T-helper 1 cell treated with Interleukin-12 subunit alpha and Interleukin-12 subunit beta and Interleukin-4 antibody, amounts not matched to agents 30 ng/mL and 1 ng/mL, for 36 hours (primary cell): ENCODE results near the gene CYTH1. TPM values are rescaled to one million over a fixed set of nuclear protein-coding genes. Genes with fewer than 3 reads are reported as not detected.
"Not testable (repeated sequence)": the region's sequence is repeated elsewhere in the genome, so short reads cannot be mapped to it uniquely, and the experiment has no call there.

Experiments used
- intact Hi-C: fragments of 100-400 bp; cut with micrococcal nuclease; formaldehyde crosslinking; loops from one replicate; pipeline ENCODE4 v1.15.1; 2024
- total RNA-seq: library from RNA; stranded (reverse); gene quantifications from 2 replicates; pipeline ENCODE4 v1.2.3, GENCODE V29; 2022

The CYTH1 gene
- total RNA-seq, 1 donor from 2014 or later: 310 TPM

GRCh38 chr17:78675316-78675616 is 106.8 kb downstream of the CYTH1 start:
- intact Hi-C loops: no loop called here

DNA sequence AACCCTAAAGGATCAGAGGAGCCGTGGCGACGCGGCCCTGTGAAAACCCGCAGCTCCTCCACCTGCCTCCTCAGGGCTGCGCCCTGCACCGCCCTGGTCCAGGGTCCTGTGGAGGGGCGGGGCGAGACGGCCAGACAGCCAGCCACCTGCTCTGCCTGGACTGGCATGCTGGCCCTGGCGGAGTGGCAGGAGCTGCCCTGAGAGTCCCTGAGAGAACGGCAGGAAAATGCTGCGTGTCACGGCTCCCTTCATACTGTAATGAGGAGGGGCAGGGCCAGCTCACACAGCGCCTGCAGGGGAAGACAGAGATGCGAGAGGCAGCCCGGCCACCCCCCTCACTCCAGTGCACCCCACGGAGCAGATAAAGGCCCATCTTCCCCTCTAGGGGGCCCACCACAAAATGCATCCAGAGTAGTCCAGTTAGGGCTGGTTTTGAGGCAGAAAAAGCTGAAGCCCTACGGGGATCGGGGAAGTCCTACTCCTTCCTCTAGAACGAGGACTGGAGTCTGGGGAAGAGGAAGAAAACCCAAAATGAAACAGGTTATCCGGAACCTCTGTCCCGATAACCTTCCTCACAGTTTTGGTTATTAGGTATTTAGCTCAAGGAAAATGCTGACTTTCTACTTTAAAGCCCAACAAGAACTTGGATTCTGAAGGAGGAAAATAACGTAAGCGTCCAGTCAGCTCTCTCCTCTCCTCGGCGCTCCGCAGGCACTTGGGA is 107.3 kb downstream of the CYTH1 start:
- intact Hi-C loops: no loop called here

- intact Hi-C loops: no loop called here
Measured at GRCh38 chr17:78674156-78674555, 107.9 kb downstream of the CYTH1 start.

- intact Hi-C loops: no loop called here
Measured at GRCh38 chr17:78673395-78673794, 108.7 kb downstream of the CYTH1 start.

- intact Hi-C loops: no loop called here
Measured at GRCh38 chr17:78672871-78673371, 109.2 kb downstream of the CYTH1 start.

DNA sequence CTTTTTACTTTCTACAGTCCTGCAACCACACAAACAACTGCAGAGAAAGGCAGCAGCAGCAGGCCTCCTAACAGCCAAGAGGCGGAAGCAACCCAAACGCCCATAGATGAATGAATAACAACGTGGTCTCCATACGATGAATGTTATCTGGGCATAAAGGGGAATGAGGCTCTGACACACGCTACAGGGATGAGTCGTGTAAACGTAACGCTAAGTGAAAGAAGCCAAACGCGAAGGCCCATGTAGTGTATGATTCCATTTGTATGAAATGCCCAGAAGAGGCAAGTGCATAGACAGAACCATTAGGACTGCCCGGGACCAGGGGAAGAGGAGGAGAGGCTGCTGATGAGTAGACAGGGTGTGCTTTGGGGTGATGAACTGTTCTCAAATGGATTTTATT is 110.1 kb downstream of the CYTH1 start:
- intact Hi-C loops: no loop called here

- intact Hi-C loops: not testable (repeated sequence)
Measured at GRCh38 chr17:78671726-78672001, 110.4 kb downstream of the CYTH1 start.

DNA sequence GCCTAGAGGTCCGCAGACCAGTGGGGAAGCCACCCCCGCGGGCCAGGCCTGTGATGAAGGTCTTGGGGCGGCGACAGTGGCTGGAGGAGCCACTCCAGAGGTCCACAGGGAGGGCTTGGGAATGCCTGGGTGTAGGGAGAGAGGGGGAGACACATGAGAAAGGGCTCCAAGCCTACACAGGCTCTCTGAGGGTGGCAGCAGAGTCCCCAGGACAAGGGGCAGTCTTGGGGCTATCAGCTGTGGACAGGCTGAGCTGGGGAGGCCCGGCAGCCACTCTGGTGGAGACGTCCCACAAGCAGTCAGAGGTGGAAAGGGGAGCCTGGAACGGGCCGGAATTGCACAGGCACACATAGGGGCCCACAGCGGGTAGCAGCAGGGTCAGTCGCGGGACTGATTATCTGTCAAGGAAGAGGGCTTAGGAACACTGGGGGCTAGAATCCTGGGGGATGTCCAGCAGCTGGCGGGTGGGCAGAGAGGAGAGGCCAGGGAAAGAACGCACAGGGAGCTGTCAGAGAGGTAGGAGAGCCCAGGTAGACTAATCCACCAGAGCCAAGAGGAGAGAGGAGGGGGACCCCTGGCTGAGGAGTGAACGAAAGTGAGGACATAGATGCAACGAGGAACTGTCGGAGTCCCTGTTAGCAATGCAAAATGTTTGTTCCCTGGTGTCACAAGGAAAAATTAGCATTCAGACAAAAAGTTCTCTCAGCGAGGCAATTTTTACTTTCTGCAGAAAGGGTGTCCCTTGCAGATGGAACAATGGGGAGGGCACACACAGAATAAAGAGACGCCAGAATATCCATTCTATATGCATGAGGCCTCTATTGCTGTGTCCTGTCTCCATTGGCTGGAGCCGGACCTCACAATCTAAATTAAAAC is 111.0 kb downstream of the CYTH1 start:
- intact Hi-C loops: no loop called here

DNA sequence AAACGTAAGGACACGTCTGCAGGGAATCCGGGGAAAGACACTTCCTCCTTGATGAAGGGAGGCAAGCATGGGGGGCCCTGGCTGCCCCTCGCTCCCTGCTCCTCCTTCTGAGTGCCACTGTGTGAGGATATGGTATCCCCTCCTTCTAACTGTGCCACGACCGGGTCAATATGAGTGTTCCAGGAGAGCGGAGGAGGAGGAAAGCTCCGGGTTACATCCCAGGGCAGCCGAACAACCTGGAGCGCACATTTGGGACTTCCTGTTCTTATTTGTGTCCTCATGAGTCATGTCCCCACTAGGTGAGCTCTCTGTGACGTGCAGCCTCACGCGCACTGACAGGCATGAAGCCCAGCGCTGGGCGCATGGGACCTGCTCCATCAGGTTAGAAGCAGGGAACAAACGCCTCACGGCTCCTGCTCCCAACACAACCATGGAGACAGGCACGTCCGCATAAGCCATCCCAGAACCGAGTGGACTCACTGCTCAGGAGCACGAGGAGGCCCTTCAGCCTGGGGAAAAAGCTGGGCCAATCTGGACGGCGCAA is 112.0 kb downstream of the CYTH1 start:
- intact Hi-C loops: no loop called here

DNA sequence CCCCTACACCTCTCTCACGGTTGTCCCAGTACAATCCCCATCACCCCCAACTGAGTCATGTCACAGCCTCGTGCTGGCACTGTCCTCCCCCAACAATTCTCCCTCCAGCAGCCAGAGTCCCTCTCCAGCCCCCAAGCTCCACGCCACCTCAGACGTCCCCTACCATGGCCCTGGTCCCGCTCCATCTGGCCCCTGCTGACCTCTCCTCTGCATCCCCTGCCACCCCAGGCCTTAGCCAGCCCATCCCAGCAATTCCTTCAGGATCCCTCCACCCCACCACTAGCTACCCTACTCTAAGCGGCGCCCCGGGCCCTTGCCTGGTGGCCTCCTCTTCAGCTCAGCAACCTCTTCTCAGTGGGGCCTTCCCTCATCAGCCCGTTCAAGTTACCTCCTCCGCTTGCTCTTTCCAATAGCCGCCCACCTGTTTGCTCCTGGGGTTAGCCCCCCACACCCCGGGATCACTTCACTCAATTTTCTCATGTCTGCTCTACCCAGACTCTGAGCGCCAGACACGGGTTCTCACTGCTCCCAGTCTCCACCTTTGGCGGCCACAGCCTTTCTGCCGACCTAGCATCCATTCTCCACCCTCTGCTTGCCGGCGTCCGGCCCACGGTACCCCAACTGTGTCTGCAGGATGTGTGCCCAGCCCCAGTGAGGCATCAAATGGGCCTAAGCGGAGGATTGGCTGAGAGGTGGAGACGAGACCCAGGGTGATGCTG is 112.7 kb downstream of the CYTH1 start:
- intact Hi-C loops: no loop called here

DNA sequence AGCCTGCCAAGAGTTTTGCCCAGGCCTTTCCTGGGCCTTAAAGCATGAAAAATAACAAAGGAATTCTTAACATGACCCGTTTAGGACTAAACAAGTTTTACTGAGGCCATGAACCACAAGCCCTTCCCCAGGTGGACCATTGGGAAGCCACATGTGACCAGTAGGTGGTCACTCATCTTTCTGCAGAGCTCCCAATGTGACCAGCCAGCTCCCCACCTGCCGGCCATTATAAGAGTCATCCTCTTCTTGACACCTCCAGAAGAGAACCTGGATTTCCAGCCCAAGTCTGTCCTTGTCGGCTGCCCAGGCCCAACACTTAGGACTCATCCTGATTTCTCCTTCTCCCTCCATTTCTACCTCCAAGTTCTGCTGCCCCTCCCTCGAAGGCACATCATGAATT is 113.2 kb downstream of the CYTH1 start:
- intact Hi-C loops: no loop called here

GRCh38 chr17:78667741-78668640 is 114.1 kb downstream of the CYTH1 start:
- intact Hi-C loops: no loop called here

- intact Hi-C loops: no loop called here
Measured at GRCh38 chr17:78667091-78667490, 115.0 kb downstream of the CYTH1 start.

DNA sequence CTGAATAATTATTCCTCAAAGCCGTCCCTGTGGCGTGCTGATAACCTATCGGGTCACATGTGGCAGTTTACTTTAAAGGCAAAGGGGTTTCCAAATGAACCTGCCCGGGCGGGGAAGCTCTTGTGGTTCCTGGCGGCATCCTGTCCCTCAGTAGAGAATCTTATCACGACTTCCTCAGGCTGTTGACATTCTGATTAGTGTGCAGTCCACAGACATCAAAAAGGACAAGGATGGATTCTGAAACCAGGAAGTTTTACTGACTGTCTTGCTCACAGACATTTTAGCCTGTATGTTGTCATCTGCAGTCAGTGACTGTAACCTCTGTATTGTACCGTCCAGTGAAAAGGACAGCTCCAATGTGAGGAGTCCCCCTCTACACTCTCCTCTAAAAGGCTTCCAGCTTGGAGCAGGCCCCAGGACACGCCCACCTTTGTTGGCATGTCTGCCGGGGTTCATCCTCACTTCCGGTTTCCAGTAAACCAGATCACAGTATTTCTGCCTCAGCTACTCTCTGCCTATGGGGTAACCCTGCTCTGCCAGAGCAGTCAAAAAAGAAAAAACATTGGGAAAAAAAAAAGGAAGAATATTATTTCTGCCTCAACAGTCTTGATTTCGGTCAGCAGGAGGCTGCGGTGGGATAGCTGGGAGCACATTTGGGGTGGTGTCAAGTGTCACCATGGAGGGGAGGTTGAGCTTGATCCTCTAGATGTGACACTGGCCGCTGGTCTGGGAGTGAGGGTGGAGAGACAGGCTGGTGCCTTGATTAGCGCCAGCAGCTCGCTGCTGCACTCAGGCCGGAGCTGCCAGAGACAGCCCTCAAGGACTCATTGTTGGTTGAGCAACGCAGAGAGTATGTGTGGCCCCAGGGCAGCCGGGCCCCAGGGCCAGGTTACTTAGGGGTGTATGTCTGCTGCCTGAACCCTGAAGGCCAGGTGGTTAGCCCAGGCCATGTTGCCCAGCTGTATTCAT is 115.8 kb downstream of the CYTH1 start:
- intact Hi-C loops: no loop called here

DNA sequence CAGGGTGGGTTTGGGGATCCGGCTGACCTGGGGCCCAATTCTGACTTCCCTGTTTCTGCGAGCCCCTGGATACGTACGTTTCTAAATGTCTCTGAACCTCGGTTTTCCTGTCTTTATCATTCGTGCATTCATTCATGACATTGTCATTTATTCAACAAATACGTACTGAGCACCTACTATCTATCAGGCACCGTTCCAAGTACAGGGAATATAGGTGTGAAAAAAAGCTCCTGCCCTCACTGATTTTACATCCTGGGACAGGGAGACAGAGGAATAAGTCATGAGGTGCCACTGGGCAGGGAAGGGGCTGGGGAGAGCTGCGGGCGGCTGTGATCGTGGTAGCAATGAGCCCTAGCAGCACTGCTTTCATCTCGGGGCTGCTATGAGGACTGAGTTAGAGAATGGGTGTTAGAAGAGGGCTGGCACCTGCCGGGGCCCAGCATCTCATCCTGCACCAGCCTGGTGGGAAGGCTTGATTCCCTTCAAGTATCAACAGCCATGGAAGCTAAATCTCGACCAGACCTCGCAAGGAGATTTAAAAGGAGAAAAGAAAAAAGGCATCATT is 116.6 kb downstream of the CYTH1 start:
- intact Hi-C loops: no loop called here

DNA sequence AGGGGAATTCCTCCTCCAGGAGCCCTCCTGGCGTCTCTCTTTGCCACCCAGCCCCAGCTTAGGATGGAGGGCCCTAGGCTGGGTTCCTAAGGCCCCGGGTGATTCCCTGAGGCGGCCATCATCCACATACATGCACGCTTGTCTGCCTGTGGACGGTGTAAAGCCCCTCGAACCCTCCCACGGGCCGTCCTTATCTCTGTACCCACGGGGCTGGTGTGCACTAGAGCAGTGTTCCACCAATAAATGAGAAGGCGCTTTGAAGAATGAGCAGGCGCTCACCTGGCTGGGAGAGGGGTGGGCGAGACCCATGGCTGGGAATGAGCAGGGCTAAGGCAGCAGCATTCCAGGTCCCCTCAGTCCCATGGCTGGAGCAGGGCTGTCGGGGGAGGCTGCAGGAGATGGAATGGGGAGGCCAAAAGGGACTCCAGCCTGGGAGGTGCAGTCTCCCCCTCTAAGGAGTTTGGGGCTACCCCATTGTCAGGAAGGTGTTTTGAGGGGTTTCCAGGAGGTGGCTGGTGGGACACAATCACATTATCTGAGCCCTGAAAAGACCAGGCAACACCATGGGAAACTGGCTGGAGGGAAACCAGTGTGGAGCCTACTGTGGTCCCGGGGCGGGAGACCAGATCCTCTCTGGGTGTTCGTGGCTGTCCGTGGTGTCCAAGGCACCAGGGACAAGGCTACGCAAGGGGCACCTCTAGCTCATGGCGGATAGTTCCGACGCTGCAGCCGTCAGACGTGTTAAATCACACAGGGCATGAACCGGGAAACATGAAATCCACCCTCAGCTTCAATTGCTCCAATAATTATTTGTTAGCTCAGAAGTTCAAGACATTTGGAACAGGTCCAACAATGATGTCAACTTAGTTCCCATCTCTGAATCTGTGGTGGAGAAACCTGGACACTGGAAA is 117.3 kb downstream of the CYTH1 start:
- intact Hi-C loops: no loop called here

DNA sequence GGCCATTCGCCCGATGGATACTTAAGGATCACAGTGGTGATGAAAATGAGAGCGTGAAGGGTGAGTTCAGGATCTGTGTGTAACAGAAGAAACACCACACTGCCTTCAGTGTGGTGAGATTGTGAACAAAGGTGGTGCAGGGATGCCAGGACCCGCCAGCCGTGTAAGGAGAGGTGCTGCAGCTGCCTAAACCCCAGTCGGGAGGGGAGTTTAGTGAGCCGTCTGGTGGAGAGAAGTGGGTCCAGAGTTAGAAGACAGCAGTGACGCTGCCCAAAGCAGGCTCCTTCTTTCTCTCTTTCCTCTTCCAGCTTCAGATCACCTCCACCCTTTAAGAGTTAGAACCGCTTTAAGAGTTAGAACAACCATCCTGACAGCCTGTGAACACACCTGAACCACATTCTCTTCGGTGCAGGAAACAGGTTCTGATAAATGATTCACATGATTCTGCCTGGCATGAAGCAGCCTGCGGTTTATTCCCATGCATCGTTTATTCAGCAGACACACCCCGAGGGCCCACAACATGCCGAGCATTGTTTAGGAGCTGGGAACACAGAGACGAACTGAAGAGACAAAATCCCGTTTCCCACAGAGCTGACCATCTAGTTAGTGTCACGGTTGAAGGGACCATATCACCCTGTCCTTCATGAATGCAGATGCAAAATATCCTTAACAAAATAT is 120.8 kb downstream of the CYTH1 start:
- intact Hi-C loops: no loop called here

- intact Hi-C loops: no loop called here
Measured at GRCh38 chr17:78659546-78659945, 122.5 kb downstream of the CYTH1 start.
